HepG2 (cell line): ENCODE measurements around the gene DOCK4. TPM values are rescaled to one million over a fixed set of nuclear protein-coding genes. Genes with fewer than 3 reads are reported as not detected.

ENCODE experiments used
- ATAC-seq: fragments of 200-7000 bp; cut with Tn5 transposase; 3 replicates; pipeline ENCODE4 v1.9.1; 2020; ENCODE audit warnings: mild to moderate bottlenecking, moderate library complexity
- BruUV-seq: library from RNA; stranded (reverse); fragments of 400-500 nt; replicated peaks from 2 replicates; lab custom pipeline; 2021; lab: Mats Ljungman, UMichigan
- CTCF ChIA-PET: fragments of 300-600 bp; formaldehyde crosslinking; extraction: SDS; loops from one replicate; lab custom pipeline; 2021; ENCODE audit warnings: low total read pairs, inconsistent platforms, low intra/inter-chr PET ratio; lab: Yijun Ruan, JAX
- POLR2A ChIA-PET: fragments of 350-600 bp; sonication (Branson Sonifier 250); formaldehyde crosslinking; loops from one replicate; lab custom pipeline; 2020; ENCODE audit warnings: antibody characterized with exemption, inconsistent platforms; lab: Yijun Ruan, JAX
- DNase-seq: peaks from one replicate; pipeline ENCODE4 v3.0.0-alpha.2; 2015; ENCODE audit warnings: low spot score
- FAIRE-seq: peaks from 3 replicates; lab custom pipeline; 2011; peaks lifted over from hg19 to GRCh38; lab: Jason Lieb, UNC
- H2AFZ ChIP-seq: one replicate; pipeline ENCODE4 v1.6.1; 2011; ENCODE audit warnings: low read length, inconsistent platforms
- H3K27ac ChIP-seq: fragments of 300-600 bp; 3 replicates; pipeline ENCODE4 v1.8.0; 2011; ENCODE audit warnings: mixed run types, mild to moderate bottlenecking, mixed read lengths, low read length, inconsistent platforms; ENCODE audit not compliant: insufficient read depth; ENCODE audit errors: extremely low read length
- H3K27me3 ChIP-seq, 2 experiments: fragments of 200-600 bp in 1 of 2; 2 replicates in 1 of 2; 3 replicates in 1 of 2; pipeline versions ENCODE4 v1.6.0 to v1.8.0; 2011; ENCODE audit warnings: low read length in 2 of 2, mild to moderate bottlenecking in 2 of 2, moderate library complexity in 2 of 2, inconsistent platforms in 1 of 2; ENCODE audit not compliant: insufficient read depth in 2 of 2, control insufficient read depth in 1 of 2
- H3K36me3 ChIP-seq, 2 experiments: fragments of 200-600 bp in 1 of 2; replicated peaks in 1 of 2; 2 replicates in 1 of 2; 3 replicates in 1 of 2; pipeline versions ENCODE4 v1.5.1 to v1.8.0; 2011; ENCODE audit warnings: low read length in 2 of 2, inconsistent platforms in 1 of 2; ENCODE audit not compliant: insufficient read depth in 2 of 2, control insufficient read depth in 1 of 2
- H3K4me1 ChIP-seq: 2 replicates; pipeline ENCODE4 v1.5.1; 2012; ENCODE audit warnings: low read length, inconsistent platforms; ENCODE audit not compliant: insufficient read depth
- H3K4me2 ChIP-seq: 2 replicates; pipeline ENCODE4 v1.6.0; 2011; ENCODE audit warnings: low read depth, low read length, inconsistent platforms
- H3K4me3 ChIP-seq, 3 experiments: fragments of 200-600 bp in 1 of 3; sonication (generic), shearing (Covaris generic) in 1 of 3; replicated peaks in 1 of 3; 2 replicates each; pipeline ENCODE4 v1.5.1; 2011 to 2016; ENCODE audit warnings: low read length in 3 of 3, inconsistent platforms in 2 of 3, low read depth in 2 of 3, mild to moderate bottlenecking in 2 of 3, control low read depth in 1 of 3, mixed read lengths in 1 of 3; ENCODE audit not compliant: insufficient read depth in 1 of 3
- H3K79me2 ChIP-seq: one replicate; pipeline ENCODE4 v1.6.1; 2011; ENCODE audit warnings: low read length, inconsistent platforms; ENCODE audit not compliant: insufficient read depth
- H3K9ac ChIP-seq: 2 replicates; pipeline ENCODE4 v1.6.0; 2011; ENCODE audit warnings: mild to moderate bottlenecking, low read depth, low read length, inconsistent platforms; ENCODE audit not compliant: insufficient read depth
- H3K9me3 ChIP-seq: 2 replicates; pipeline ENCODE4 v1.5.1; 2012; ENCODE audit warnings: mild to moderate bottlenecking, low read length
- H4K20me1 ChIP-seq: 2 replicates; pipeline ENCODE4 v1.6.0; 2011; ENCODE audit warnings: inconsistent platforms, mild to moderate bottlenecking, low read length, moderate library complexity; ENCODE audit not compliant: insufficient read depth
- ERF ChIP-seq: IDR thresholded peaks from 2 replicates; pipeline ENCODE4 v1.6.1; 2018; ENCODE audit warnings: missing biosample characterization, missing genetic modification reagents
- FOXM1 ChIP-seq: sonication (generic); formaldehyde crosslinking; IDR thresholded peaks from 2 replicates; pipeline ENCODE4 v1.5.0; 2020; ENCODE audit warnings: missing genetic modification reagents
- HNF4G ChIP-seq, 2 experiments: sonication (generic) in 1 of 2; formaldehyde crosslinking in 1 of 2; IDR thresholded peaks; 2 replicates each; pipeline versions ENCODE4 v1.4.0 to v1.6.1; 2011 to 2020; ENCODE audit warnings: borderline replicate concordance in 2 of 2, low read depth in 2 of 2, mild to moderate bottlenecking in 2 of 2, low read length in 1 of 2, missing genetic modification reagents in 1 of 2, moderate library complexity in 1 of 2
- KLF6 ChIP-seq: IDR thresholded peaks from 2 replicates; pipeline ENCODE4 v1.8.0; 2016; ENCODE audit warnings: missing biosample characterization, missing genetic modification reagents
- MATR3 ChIP-seq: sonication (generic); formaldehyde crosslinking; IDR thresholded peaks from 2 replicates; pipeline ENCODE4 v1.4.0; 2020; ENCODE audit warnings: missing genetic modification reagents
- PRDM4 ChIP-seq: sonication (generic); formaldehyde crosslinking; IDR thresholded peaks from 2 replicates; pipeline ENCODE4 v1.9.0; 2021; ENCODE audit warnings: missing genetic modification reagents, borderline replicate concordance
- RCOR2 ChIP-seq: IDR thresholded peaks from 2 replicates; pipeline ENCODE4 v1.6.1; 2016; ENCODE audit warnings: missing biosample characterization, missing genetic modification reagents
- TMF1 ChIP-seq: sonication (generic); formaldehyde crosslinking; IDR thresholded peaks from 2 replicates; pipeline ENCODE4 v1.8.1; 2022; ENCODE audit warnings: low read depth, missing genetic modification reagents
- ZIK1 ChIP-seq: sonication (generic); formaldehyde crosslinking; IDR thresholded peaks from 2 replicates; pipeline ENCODE4 v1.5.0; 2020; ENCODE audit warnings: mild to moderate bottlenecking, low read depth, missing genetic modification reagents, borderline replicate concordance
- ZNF124 ChIP-seq: sonication (generic); formaldehyde crosslinking; IDR thresholded peaks from 2 replicates; pipeline ENCODE4 v1.4.0; 2020; ENCODE audit warnings: missing genetic modification reagents
- ZNF207 ChIP-seq: fragments of 450-650 bp; IDR thresholded peaks from 2 replicates; pipeline ENCODE4 v1.6.1; 2016; ENCODE audit warnings: antibody characterized with exemption, borderline replicate concordance
- ZNF234 ChIP-seq: sonication (generic); formaldehyde crosslinking; conservative IDR thresholded peaks from 2 replicates; pipeline ENCODE4 v1.5.1; 2020; ENCODE audit warnings: mild to moderate bottlenecking, missing genetic modification reagents
- ZNF276 ChIP-seq: sonication (generic); formaldehyde crosslinking; IDR thresholded peaks from 2 replicates; pipeline ENCODE4 v1.4.0; 2020; ENCODE audit warnings: mild to moderate bottlenecking, low read depth, missing genetic modification reagents
- ZNF558 ChIP-seq: sonication (generic); formaldehyde crosslinking; IDR thresholded peaks from 2 replicates; pipeline ENCODE4 v1.9.0; 2022; ENCODE audit warnings: mild to moderate bottlenecking, missing genetic modification reagents, borderline replicate concordance
- ZNF75D ChIP-seq: sonication (generic); formaldehyde crosslinking; IDR thresholded peaks from 2 replicates; pipeline ENCODE4 v1.8.1; 2023; ENCODE audit warnings: missing genetic modification reagents, mild to moderate bottlenecking, borderline replicate concordance
- ZNF777 ChIP-seq: sonication (generic); formaldehyde crosslinking; IDR thresholded peaks from 2 replicates; pipeline ENCODE4 v1.4.0; 2020; ENCODE audit warnings: missing genetic modification reagents
- ZSCAN12 ChIP-seq: sonication (generic); formaldehyde crosslinking; IDR thresholded peaks from 2 replicates; pipeline ENCODE4 v1.9.0; 2021; ENCODE audit warnings: mild to moderate bottlenecking, missing genetic modification reagents
- WGBS: methylation state at CpG from one replicate; pipeline ENCODE4 v1.1.6; 2017; ENCODE audit warnings: low lambda C conversion rate; 5-methylcytosine and 5-hydroxymethylcytosine counted together
- in situ Hi-C: cut with HindIII; loops from 2 replicates; pipeline ENCODE4 v1.10.0; 2017; ENCODE audit warnings: low pct_unique_long_range_greater_than_20kb; ENCODE audit not compliant: extremely low pct_ligation_motif_present
- intact Hi-C: fragments of 100-400 bp; cut with micrococcal nuclease; formaldehyde crosslinking; loops from one replicate; pipeline ENCODE4 v1.10.0; 2022; ENCODE audit not compliant: unreplicated experiment
- polyA plus RNA-seq, 8 experiments: library from polyadenylated mRNA; depleted of rRNA in 3 of 8; stranded (reverse) in 7 of 8; unstranded in 1 of 8; fragments of >200 nt; fragmentation: Illumina TruSeq in 4 of 8; extraction: Trizol in 4 of 8; gene quantifications; 2 replicates each; pipeline versions ENCODE4 v1.2.1 to v1.2.3, GENCODE V29; 2011 to 2016; ENCODE audit warnings: low read depth in 4 of 8, missing spikeins in 1 of 8, mixed read lengths in 1 of 8; ENCODE audit not compliant: insufficient read depth in 1 of 8
- total RNA-seq, 5 experiments: library from RNA; depleted of rRNA; stranded (reverse); fragments of >200 nt; fragmentation: Illumina TruSeq; extraction: Trizol; gene quantifications; 2 replicates each; pipeline ENCODE4 v1.2.3, GENCODE V29; 2016; ENCODE audit warnings: low read depth in 1 of 5

The DOCK4 gene
- total and polyA plus RNA-seq, 2 of the 13 experiments (the other 11 are each of a cell fraction or from before 2014, with no cell fraction given), result 13.5 to 17.4 TPM

- Histone ChIP-seq H3K79me2 (peaks cover 12% of the 10 kb centered on the region), H3K4me1 (peaks cover 69% of the 10 kb centered on the region), H3K27ac (no peak overlapping the region), H2AFZ (no peak overlapping the region), H3K27me3 (no peaks in the 10 kb centered on the region), H3K4me2 (no peak overlapping the region), H3K4me3 (no peak overlapping the region), H4K20me1 (0 out of 2 replicates have a peak, but pooled peaks cover 3% of the 10 kb centered on the region), H3K9me3 (no peaks in the 10 kb centered on the region), H3K9ac (no peak overlapping the region), H3K36me3 (no peaks in the 10 kb centered on the region)
- FAIRE-seq (no peak), DNase-seq (no peak), ATAC-seq (no peak)
- intact Hi-C loops (loop anchor here (5.0 to 10.0 kb wide), 2 partner anchors 118 to 315 kb away; partner anchors contain the start of genes DOCK4 and ZNF277), in situ Hi-C loops (no loop called here)
- no TSS peak for BruUV-seq
- WGBS, result 99% methylated on average over 4 of the region's 4 CpGs
- POLR2A ChIA-PET, result no interaction called here
- CTCF ChIA-PET, result no interaction called here
- TF ChIP-seq MATR3 (CRISPR knock-in tag) (no peak), ZNF124 (CRISPR knock-in tag) (no peak), ZSCAN12 (CRISPR knock-in tag) (no peak), HNF4G (IDR thresholded peaks at IDR 0.05; ENCODE audit: borderline replicate concordance, low read depth, low read length) (no peak), HNF4G (CRISPR knock-in tag; IDR thresholded peaks at IDR 0.05; ENCODE audit: borderline replicate concordance, low read depth) (no peak), TMF1 (no peak), ZNF207 (no peak), ERF (CRISPR knock-in tag) (no peak), KLF6 (CRISPR knock-in tag) (no peak), PRDM4 (CRISPR knock-in tag) (no peak), ZNF276 (CRISPR knock-in tag) (no peak), ZNF234 (no peak), ZNF558 (CRISPR knock-in tag) (no peak), ZNF75D (CRISPR knock-in tag) (no peak), RCOR2 (CRISPR knock-in tag) (no peak), ZNF777 (no peak), ZIK1 (no peak), FOXM1 (CRISPR knock-in tag) (no peak)
Measured at GRCh38 chr7:112089551-112089950, 116.6 kb downstream of the DOCK4 start.
